Measurements from ENCODE around the gene CTU2. TPM values are rescaled to one million over a fixed set of nuclear protein-coding genes. Genes with fewer than 3 reads are reported as not detected.

The CTU2 gene
- polyA plus RNA-seq, 1 of the 3 experiments (the other 2 are of a cell fraction) = 16.2 TPM

- H3K27ac ChIP-seq (ENCODE audit: low read depth in 2 of 2, low read length in 1 of 2) = no peak overlapping the region
- peaks cover 15% of the 10 kb centered on the region; the same call in 1 of the 2 replicates for H3K79me2 ChIP-seq (ENCODE audit: insufficient read depth)
- no peak overlapping the region for H3K4me2 ChIP-seq
- ChIA-PET POLR2A (no interaction called here), CTCF (interaction anchor here (1.4 to 17.4 kb wide), 3 partner anchors 11 to 435 kb away, joined by 5 to 540 read pairs (median 8); no protein-coding TSS in a partner anchor)
- H3K4me3 ChIP-seq (ENCODE audit: low read depth in 2 of 2, low read length in 1 of 2) = no peak overlapping the region
- H3K27me3 ChIP-seq (ENCODE audit: insufficient read depth) = no peaks in the 10 kb centered on the region
- H2AFZ ChIP-seq (ENCODE audit: low read depth) = no peak overlapping the region
- peaks cover 12% of the 10 kb centered on the region for H3F3A ChIP-seq (replicated peaks; ENCODE audit: insufficient read depth)
- no peaks in the 10 kb centered on the region for H3K9me2 ChIP-seq
- 43% methylated on average over 8 of the region's 30 CpGs for WGBS (ENCODE audit: low lambda C conversion rate)
- peak; percentile 54 for DNase-seq
- H3K9ac ChIP-seq = no peak overlapping the region
- no peaks in the 10 kb centered on the region for H3K9me3 ChIP-seq
- H3K36me3 ChIP-seq (replicated peaks in 1 of 2; ENCODE audit: control insufficient read depth in 1 of 2, insufficient read depth in 2 of 2, low read length in 1 of 2) = peaks cover 0 to 27% of the 10 kb centered on the region in 2 experiments
- peaks cover 27% of the 10 kb centered on the region for H4K20me1 ChIP-seq (ENCODE audit: insufficient read depth)
- H3K4me1 ChIP-seq (ENCODE audit: control insufficient read depth in 1 of 2, insufficient read depth in 2 of 2, low read depth in 1 of 2, low read length in 1 of 2) = peaks cover 4 to 30% of the 10 kb centered on the region in 2 experiments; a peak in 2 of 4 replicates
- no peak for TF ChIP-seq GATA2 (CRISPR knock-in tag; IDR thresholded peaks at IDR 0.05)
- no peak for TF ChIP-seq SMC3 (IDR thresholded peaks at IDR 0.05; ENCODE audit: low read depth, low read length)
- TF ChIP-seq ELF1 (IDR thresholded peaks at IDR 0.05) = no peak
- TF ChIP-seq POLR2AphosphoS5 (IDR thresholded peaks at IDR 0.05; ENCODE audit: low read depth, low read length) = no peak
- no peak for TF ChIP-seq CHD2 (IDR thresholded peaks at IDR 0.05; ENCODE audit: low read length, partially characterized antibody)
- TF ChIP-seq MXI1 (IDR thresholded peaks at IDR 0.05; ENCODE audit: low read depth, low read length) = no peak
- no peak for TF ChIP-seq USF1 (IDR thresholded peaks at IDR 0.05; ENCODE audit: borderline replicate concordance, low read depth)
- no peak for TF ChIP-seq EZH2phosphoT487 (IDR thresholded peaks at IDR 0.05; ENCODE audit: borderline replicate concordance, low read depth)
- TF ChIP-seq IRF3 (IDR thresholded peaks at IDR 0.05; ENCODE audit: low read depth, low read length) = no peak
- TF ChIP-seq TCF12 (IDR thresholded peaks at IDR 0.05) = no peak
- no peak for TF ChIP-seq RFX5 (IDR thresholded peaks at IDR 0.05; ENCODE audit: low read length)
- TF ChIP-seq FOSL2 (IDR thresholded peaks at IDR 0.05; ENCODE audit: borderline replicate concordance, low read depth) = no peak
- no peak for TF ChIP-seq RAD21 (IDR thresholded peaks at IDR 0.05; ENCODE audit: low read length)
- TF ChIP-seq GABPA (IDR thresholded peaks at IDR 0.05; ENCODE audit: low read depth) = no peak
- no peak for TF ChIP-seq YY1 (IDR thresholded peaks at IDR 0.05; ENCODE audit: low read depth)
- TF ChIP-seq TEAD4 (IDR thresholded peaks at IDR 0.05; ENCODE audit: borderline replicate concordance, insufficient read depth) = no peak
Measured at GRCh38 chr16:88732172-88732960, 26.1 kb downstream of the CTU2 start.

- H2AFZ ChIP-seq (ENCODE audit: low read depth) = no peak overlapping the region
- H3K79me2 ChIP-seq (ENCODE audit: insufficient read depth) = peaks cover 15% of the 10 kb centered on the region; the same call in 1 of the 2 replicates
- no peak for TF ChIP-seq MXI1 (IDR thresholded peaks at IDR 0.05; ENCODE audit: low read depth, low read length)
- no peak for TF ChIP-seq CTCF (IDR thresholded peaks at IDR 0.05)
- H3K9ac ChIP-seq = no peak overlapping the region
- POLR2A ChIA-PET = no interaction called here
- H3K36me3 ChIP-seq (replicated peaks in 1 of 2; ENCODE audit: control insufficient read depth in 1 of 2, insufficient read depth in 2 of 2, low read length in 1 of 2) = peaks cover 0 to 25% of the 10 kb centered on the region in 2 experiments
- H3K4me3 ChIP-seq (ENCODE audit: low read depth in 2 of 2, low read length in 1 of 2) = no peak overlapping the region
- no peaks in the 10 kb centered on the region for H3K9me2 ChIP-seq
- 77% methylated on average over 9 of the region's 13 CpGs for WGBS (ENCODE audit: low lambda C conversion rate)
- H3K27me3 ChIP-seq (ENCODE audit: insufficient read depth) = no peaks in the 10 kb centered on the region
- no peak overlapping the region for H3K4me2 ChIP-seq
- peaks cover 4 to 28% of the 10 kb centered on the region in 2 experiments; a peak in 2 of 4 replicates for H3K4me1 ChIP-seq (ENCODE audit: control insufficient read depth in 1 of 2, insufficient read depth in 2 of 2, low read depth in 1 of 2, low read length in 1 of 2)
- no peak overlapping the region for H3K27ac ChIP-seq (ENCODE audit: low read depth in 2 of 2, low read length in 1 of 2)
- CTCF ChIA-PET = interaction anchor here (1.0 to 17.4 kb wide), 4 partner anchors 11 to 435 kb away, joined by 3 to 540 read pairs (median 6); partner anchors contain the start of genes GALNS and TRAPPC2L
- peaks cover 17% of the 10 kb centered on the region for H3F3A ChIP-seq (replicated peaks; ENCODE audit: insufficient read depth)
- H4K20me1 ChIP-seq (ENCODE audit: insufficient read depth) = peaks cover 32% of the 10 kb centered on the region
- DNase-seq = no peak
- no peaks in the 10 kb centered on the region for H3K9me3 ChIP-seq
Measured at GRCh38 chr16:88732961-88733294, 26.6 kb downstream of the CTU2 start.
